ENCODE results near the gene CHRNB1. TPM values are rescaled to one million over a fixed set of nuclear protein-coding genes. Genes with fewer than 3 reads are reported as not detected.

Gene CHRNB1
- total and polyA plus RNA-seq, 2 experiments from 2014 or later, result 11.1 to 11.2 TPM

- TF ChIP-seq, protein P1, sequence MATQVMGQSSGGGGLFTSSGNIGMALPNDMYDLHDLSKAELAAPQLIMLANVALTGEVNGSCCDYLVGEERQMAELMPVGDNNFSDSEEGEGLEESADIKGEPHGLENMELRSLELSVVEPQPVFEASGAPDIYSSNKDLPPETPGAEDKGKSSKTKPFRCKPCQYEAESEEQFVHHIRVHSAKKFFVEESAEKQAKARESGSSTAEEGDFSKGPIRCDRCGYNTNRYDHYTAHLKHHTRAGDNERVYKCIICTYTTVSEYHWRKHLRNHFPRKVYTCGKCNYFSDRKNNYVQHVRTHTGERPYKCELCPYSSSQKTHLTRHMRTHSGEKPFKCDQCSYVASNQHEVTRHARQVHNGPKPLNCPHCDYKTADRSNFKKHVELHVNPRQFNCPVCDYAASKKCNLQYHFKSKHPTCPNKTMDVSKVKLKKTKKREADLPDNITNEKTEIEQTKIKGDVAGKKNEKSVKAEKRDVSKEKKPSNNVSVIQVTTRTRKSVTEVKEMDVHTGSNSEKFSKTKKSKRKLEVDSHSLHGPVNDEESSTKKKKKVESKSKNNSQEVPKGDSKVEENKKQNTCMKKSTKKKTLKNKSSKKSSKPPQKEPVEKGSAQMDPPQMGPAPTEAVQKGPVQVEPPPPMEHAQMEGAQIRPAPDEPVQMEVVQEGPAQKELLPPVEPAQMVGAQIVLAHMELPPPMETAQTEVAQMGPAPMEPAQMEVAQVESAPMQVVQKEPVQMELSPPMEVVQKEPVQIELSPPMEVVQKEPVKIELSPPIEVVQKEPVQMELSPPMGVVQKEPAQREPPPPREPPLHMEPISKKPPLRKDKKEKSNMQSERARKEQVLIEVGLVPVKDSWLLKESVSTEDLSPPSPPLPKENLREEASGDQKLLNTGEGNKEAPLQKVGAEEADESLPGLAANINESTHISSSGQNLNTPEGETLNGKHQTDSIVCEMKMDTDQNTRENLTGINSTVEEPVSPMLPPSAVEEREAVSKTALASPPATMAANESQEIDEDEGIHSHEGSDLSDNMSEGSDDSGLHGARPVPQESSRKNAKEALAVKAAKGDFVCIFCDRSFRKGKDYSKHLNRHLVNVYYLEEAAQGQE (IDR thresholded peaks at IDR 0.05; ENCODE audit: unreplicated experiment), result no peak
- TF ChIP-seq STAT1 (IDR thresholded peaks at IDR 0.05; ENCODE audit: unreplicated experiment), result no peak
- TF ChIP-seq ZNF114 (CRISPR knock-in tag; IDR thresholded peaks at IDR 0.05), result no peak
- no peak for TF ChIP-seq ZNF462 (CRISPR knock-in tag; IDR thresholded peaks at IDR 0.05)
Measured at GRCh38 chr17:7416323-7416722, 28.5 kb upstream of the CHRNB1 start (continued).

GRCh38 chr17:7417056-7417655 is 27.7 kb upstream of the CHRNB1 start:
- Histone ChIP-seq H3F3A (replicated peaks; ENCODE audit: low read depth) (no peaks in the 10 kb centered on the region), H3K4me1 (ENCODE audit: insufficient read depth) (no peaks in the 10 kb centered on the region), H4K20me1 (replicated peaks; ENCODE audit: insufficient read depth) (no peaks in the 10 kb centered on the region; the same call in 1 of the 2 replicates), H3K36me3 (ENCODE audit: insufficient read depth) (no peaks in the 10 kb centered on the region), H3K79me2 (replicated peaks; ENCODE audit: insufficient read depth) (no peaks in the 10 kb centered on the region), H3K27ac (ENCODE audit: low read depth) (no peak overlapping the region), H3K27me3 (ENCODE audit: insufficient read depth) (no peaks in the 10 kb centered on the region), H3K4me2 (no peak overlapping the region), H3K9me2 (ENCODE audit: insufficient read depth) (no peaks in the 10 kb centered on the region), H2AFZ (no peak overlapping the region), H3K4me3 (no peak overlapping the region)
- no peak for TF ChIP-seq ZNF114 (CRISPR knock-in tag; IDR thresholded peaks at IDR 0.05)
- no peak for TF ChIP-seq EZH2phosphoT487 (IDR thresholded peaks at IDR 0.05; ENCODE audit: unreplicated experiment)
- 0 out of 4 replicates have a peak, but pooled peaks of 1 of the 2 experiments have one; percentile 4 for TF ChIP-seq CTCF (conservative IDR thresholded peaks at IDR 0.05; ENCODE audit: low read depth in 2 of 2)
- ATAC-seq (peak; percentile 8; the same call in 2 of the 3 replicates), DNase-seq (ENCODE audit: low spot score) (no peak)
- Mint-ChIP-seq H3K27me3 (ENCODE audit: insufficient read depth, low read depth, poor library complexity) (peaks cover 11% of the 10 kb centered on the region), H3K4me3 (no peak overlapping the region), H3K9me3 (no peaks in the 10 kb centered on the region), H3K27ac (no peak overlapping the region), H3K4me1 (peaks cover 39% of the 10 kb centered on the region), H3K36me3 (ENCODE audit: low read depth) (peaks cover 17% of the 10 kb centered on the region)

All from GM23338 (cell line).